ENCODE data around the gene MAST4.

Gene MAST4

GRCh38 chr5:66606713-66607112 is 10.5 kb downstream of the MAST4 start:
- DNase-seq, result no peak

- no peak for DNase-seq
Measured at GRCh38 chr5:66608501-66608900, 12.3 kb downstream of the MAST4 start.

- no peak for DNase-seq
Measured at GRCh38 chr5:66609615-66610014, 13.4 kb downstream of the MAST4 start.

GRCh38 chr5:66612226-66612625 is 16.0 kb downstream of the MAST4 start:
- no peak for DNase-seq

GRCh38 chr5:66615136-66615535 is 18.9 kb downstream of the MAST4 start:
- DNase-seq, result no peak

- DNase-seq, result no peak
Measured at GRCh38 chr5:66615894-66616293, 19.7 kb downstream of the MAST4 start.

- DNase-seq, result no peak
Measured at GRCh38 chr5:66616520-66617225, 20.5 kb downstream of the MAST4 start.

- no peak for DNase-seq
Measured at GRCh38 chr5:66617226-66617861, 21.2 kb downstream of the MAST4 start.

GRCh38 chr5:66617991-66618768 is 22.0 kb downstream of the MAST4 start:
- DNase-seq, result no peak

GRCh38 chr5:66620711-66621110 is 24.5 kb downstream of the MAST4 start:
- no peak for DNase-seq

GRCh38 chr5:66621146-66621545 is 25.0 kb downstream of the MAST4 start:
- no peak for DNase-seq

- no peak for DNase-seq
Measured at GRCh38 chr5:66621736-66622135, 25.5 kb downstream of the MAST4 start.

GRCh38 chr5:66628561-66628960 is 32.4 kb downstream of the MAST4 start:
- no peak for DNase-seq

GRCh38 chr5:66629446-66629845 is 33.3 kb downstream of the MAST4 start:
- no peak for DNase-seq

GRCh38 chr5:66633754-66634153 is 37.6 kb downstream of the MAST4 start:
- peak; percentile 57 for DNase-seq

GRCh38 chr5:66634601-66635000 is 38.4 kb downstream of the MAST4 start:
- no peak for DNase-seq

- DNase-seq, result no peak
Measured at GRCh38 chr5:66637994-66638393, 41.8 kb downstream of the MAST4 start.

- no peak for DNase-seq
Measured at GRCh38 chr5:66639037-66639436, 42.8 kb downstream of the MAST4 start.

- DNase-seq, result peak; percentile 93
Measured at GRCh38 chr5:66642538-66642937, 46.3 kb downstream of the MAST4 start.

GRCh38 chr5:66643387-66643786 is 47.2 kb downstream of the MAST4 start:
- DNase-seq, result peak; percentile 45

- DNase-seq, result no peak
Measured at GRCh38 chr5:66644111-66644510, 47.9 kb downstream of the MAST4 start.

GRCh38 chr5:66645039-66645438 is 48.8 kb downstream of the MAST4 start:
- DNase-seq, result no peak

GRCh38 chr5:66646570-66646969 is 50.4 kb downstream of the MAST4 start:
- peak; percentile 18 for DNase-seq

Data from NCI-H774 (cell line).